T-cell (primary cell): Measurements from ENCODE around the gene L3MBTL4. TPM values are rescaled to one million over a fixed set of nuclear protein-coding genes. Genes with fewer than 3 reads are reported as not detected.
"Not testable (repeated sequence)": the region's sequence is repeated elsewhere in the genome, so short reads cannot be mapped to it uniquely, and the experiment has no call there.

Experiments used
- ATAC-seq, 4 experiments: fragments of 200-7000 bp in 3 of 4; fragments of 150-1000 bp in 1 of 4; cut with Tn5 transposase; replicated peaks in 1 of 4; 1 replicate in 3 of 4; 2 replicates in 1 of 4; pipeline ENCODE4 v1.10.0; 2021; ENCODE audit warnings: moderate library complexity in 3 of 4, mild to moderate bottlenecking in 2 of 4, moderate number of reproducible peaks in 1 of 4
- CTCF ChIA-PET, 2 donors: fragments of 300-600 bp; sonication (Branson Sonifier 250); formaldehyde crosslinking; loops; one replicate each; lab custom pipeline; 2022; ENCODE audit warnings: antibody characterized with exemption in 2 of 2; lab: Charles Lee
- POLR2A ChIA-PET, 2 donors: fragments of 300-600 bp; sonication (Branson Sonifier 250); formaldehyde crosslinking; loops; one replicate each; lab custom pipeline; 2022; ENCODE audit warnings: antibody characterized with exemption in 2 of 2; lab: Charles Lee
- DNase-seq, 35 experiments: peaks; one replicate each; pipeline versions ENCODE4 v3.0.0 to v3.0.0-alpha.2; 2013 to 2023
- H3K27ac ChIP-seq: one replicate; pipeline ENCODE4 v1.5.1; 2013; ENCODE audit warnings: low read length
- H3K27me3 ChIP-seq, 2 experiments: replicated peaks in 1 of 2; 1 replicate in 1 of 2; 2 replicates in 1 of 2; pipeline versions ENCODE4 v1.6.1 to v1.7.0; 2013; ENCODE audit warnings: low read length in 1 of 2, mixed read lengths in 1 of 2; ENCODE audit not compliant: control insufficient read depth in 2 of 2, insufficient read depth in 2 of 2; ENCODE audit errors: extremely low read depth in 1 of 2
- H3K36me3 ChIP-seq, 2 donors: 1 replicate in 1 of 2; 2 replicates in 1 of 2; pipeline versions ENCODE4 v1.6.1 to v1.7.0; 2013; ENCODE audit warnings: low read length in 1 of 2; ENCODE audit not compliant: control insufficient read depth in 2 of 2, insufficient read depth in 1 of 2; ENCODE audit errors: extremely low read depth in 1 of 2
- H3K4me1 ChIP-seq, 2 experiments: 1 replicate in 1 of 2; 2 replicates in 1 of 2; pipeline versions ENCODE4 v1.6.1 to v1.7.0; 2013; ENCODE audit warnings: low read length in 2 of 2, mixed read lengths in 1 of 2; ENCODE audit not compliant: insufficient read depth in 2 of 2, control insufficient read depth in 1 of 2; ENCODE audit errors: extremely low read depth in 1 of 2
- H3K4me3 ChIP-seq, 2 donors: 1 replicate in 1 of 2; 2 replicates in 1 of 2; pipeline versions ENCODE4 v1.5.1 to v1.7.0; 2013; ENCODE audit warnings: mild to moderate bottlenecking in 2 of 2, low read length in 1 of 2, moderate library complexity in 1 of 2; ENCODE audit not compliant: control insufficient read depth in 1 of 2; ENCODE audit errors: extremely low read depth in 1 of 2
- H3K9me3 ChIP-seq: 2 replicates; pipeline ENCODE4 v1.7.0; 2013
- H3K27ac Mint-ChIP-seq, 2 donors: one replicate each; pipeline ENCODE4 v1.8.0; 2020 to 2021; ENCODE audit warnings: mild to moderate bottlenecking in 2 of 2, mixed read lengths in 2 of 2
- H3K27me3 Mint-ChIP-seq, 2 donors: one replicate each; pipeline ENCODE4 v1.8.0; 2021 to 2022; ENCODE audit warnings: mixed read lengths in 2 of 2
- H3K36me3 Mint-ChIP-seq: one replicate; pipeline ENCODE4 v1.8.0; 2021; ENCODE audit warnings: mixed read lengths
- H3K4me1 Mint-ChIP-seq, 3 donors: one replicate each; pipeline ENCODE4 v1.8.0; 2020 to 2022; ENCODE audit warnings: mixed read lengths in 3 of 3, mild to moderate bottlenecking in 1 of 3
- H3K4me3 Mint-ChIP-seq, 3 donors: one replicate each; pipeline ENCODE4 v1.8.0; 2020 to 2022; ENCODE audit warnings: mild to moderate bottlenecking in 3 of 3, mixed read lengths in 3 of 3, moderate library complexity in 3 of 3
- H3K9me3 Mint-ChIP-seq, 3 donors: one replicate each; pipeline ENCODE4 v1.8.0; 2020 to 2022; ENCODE audit warnings: mixed read lengths in 3 of 3
- WGBS: methylation state at CpG from one replicate; pipeline ENCODE4 v1.1.5; 2013; ENCODE audit warnings: missing lambda C conversion rate; ENCODE audit not compliant: insufficient coverage; 5-methylcytosine and 5-hydroxymethylcytosine counted together
- total RNA-seq, 35 experiments: library from RNA in 6 of 35; stranded (reverse) in 6 of 35; fragments of 120-200 nt in 1 of 35; gene quantifications; one replicate each; pipeline versions ENCODE4 v1.2.1 to v1.2.4 and lab custom pipeline; 2013 to 2026

L3MBTL4 gene
- total RNA-seq, 5 donors from 2014 or later (not counting 1 experiment from before 2014, with no cell fraction given): 0.58 to 1.6 (median 0.83) TPM

DNA sequence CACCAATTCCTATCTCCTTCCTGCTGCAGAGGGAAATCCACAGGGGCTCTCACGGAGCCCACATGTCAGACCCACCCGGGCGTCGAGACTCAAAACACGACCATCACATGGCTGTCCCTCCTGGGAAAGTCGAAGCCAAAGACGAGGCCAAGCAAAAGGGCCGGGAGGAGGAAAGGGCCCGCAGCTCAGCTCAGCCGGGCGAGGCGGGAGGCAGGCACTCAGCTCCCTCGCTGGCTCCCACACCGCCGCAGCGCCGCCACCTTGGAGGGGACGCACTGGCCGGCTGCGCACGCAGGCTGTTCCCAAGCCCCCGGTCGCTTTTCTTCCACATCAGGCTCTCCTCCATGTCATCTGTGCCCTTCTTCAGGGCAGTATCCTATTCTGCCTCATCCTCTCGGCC, 130.4 kb downstream of the L3MBTL4 start:
- Mint-ChIP-seq H3K27ac (no peak overlapping the region), H3K4me3 (no peak overlapping the region), H3K36me3 (no peaks in the 10 kb centered on the region), H3K27me3 (peaks cover 0 to 4% of the 10 kb centered on the region in 2 donors), H3K9me3 (peaks cover 0 to 7% (median 0%) of the 10 kb centered on the region in 3 donors), H3K4me1 (no peaks in the 10 kb centered on the region)
- Histone ChIP-seq H3K36me3 (no peaks in the 10 kb centered on the region), H3K4me3 (no peak overlapping the region), H3K9me3 (no peaks in the 10 kb centered on the region), H3K27ac (no peak overlapping the region), H3K27me3 (no peaks in the 10 kb centered on the region), H3K4me1 (no peaks in the 10 kb centered on the region)
- DNase-seq (no peak), ATAC-seq (no peak)
- ChIA-PET CTCF (no interaction called here), POLR2A (no interaction called here)
- 92% methylated on average over 15 of the region's 24 CpGs for WGBS

- H3K4me3 Mint-ChIP-seq: no peak overlapping the region
- Histone ChIP-seq H3K4me1 (no peaks in the 10 kb centered on the region), H3K9me3 (no peaks in the 10 kb centered on the region), H3K4me3 (no peak overlapping the region), H3K27ac (no peak overlapping the region), H3K27me3 (no peaks in the 10 kb centered on the region), H3K36me3 (no peaks in the 10 kb centered on the region)
- H3K36me3 Mint-ChIP-seq: no peaks in the 10 kb centered on the region
- peaks cover 0 to 3% (median 0%) of the 10 kb centered on the region in 3 donors for H3K9me3 Mint-ChIP-seq
- CTCF ChIA-PET: interaction anchor here in 1 of 2 donors (0.6 kb wide), 1 partner anchor 1218 kb away, joined by 5 read pairs; no protein-coding TSS in a partner anchor
- 83% methylated on average over 2 of the region's 4 CpGs for WGBS
- DNase-seq (no peak), ATAC-seq (no peak)
- no peaks in the 10 kb centered on the region for H3K4me1 Mint-ChIP-seq
- peaks cover 0 to 4% of the 10 kb centered on the region in 2 donors for H3K27me3 Mint-ChIP-seq
- POLR2A ChIA-PET: no interaction called here
- no peak overlapping the region for H3K27ac Mint-ChIP-seq
Measured at GRCh38 chr18:6281874-6282273, 132.8 kb downstream of the L3MBTL4 start.

- no peak for ATAC-seq
- POLR2A ChIA-PET: no interaction called here
- Mint-ChIP-seq H3K27me3 (peaks cover 0 to 4% of the 10 kb centered on the region in 2 donors), H3K4me3 (no peak overlapping the region), H3K9me3 (peaks cover 0 to 3% (median under 1%) of the 10 kb centered on the region in 3 donors), H3K36me3 (no peaks in the 10 kb centered on the region), H3K4me1 (no peaks in the 10 kb centered on the region), H3K27ac (no peak overlapping the region)
- H3K9me3 ChIP-seq: no peaks in the 10 kb centered on the region
- H3K4me1 ChIP-seq: no peaks in the 10 kb centered on the region
- no peak overlapping the region for H3K4me3 ChIP-seq
- no peaks in the 10 kb centered on the region for H3K27me3 ChIP-seq
- CTCF ChIA-PET: no interaction called here
- H3K36me3 ChIP-seq: no peaks in the 10 kb centered on the region
- no peak for DNase-seq
- no CpG with 5 or more reads among the region's 2 CpGs for WGBS
- H3K27ac ChIP-seq: no peak overlapping the region
Measured at GRCh38 chr18:6280211-6280743, 134.4 kb downstream of the L3MBTL4 start.

DNA sequence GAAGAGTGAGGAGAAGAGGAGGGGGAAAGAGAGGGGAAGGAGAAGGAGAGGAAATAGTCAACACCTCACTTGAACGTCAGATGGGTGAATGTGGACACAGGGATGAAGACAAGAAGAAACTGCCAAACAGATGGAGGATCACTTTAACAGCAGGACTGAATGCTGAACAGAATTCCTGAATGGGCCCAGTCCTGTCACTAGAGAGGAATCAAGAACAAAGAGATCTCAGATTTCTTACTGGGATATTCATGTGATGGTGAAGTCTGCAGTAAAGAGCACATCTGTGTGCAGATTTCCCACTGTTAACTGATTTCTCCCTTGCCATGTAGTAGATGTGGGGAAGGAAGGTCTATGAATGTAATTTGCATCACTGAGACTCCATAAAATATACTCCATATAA, 135.4 kb downstream of the L3MBTL4 start:
- Histone ChIP-seq H3K36me3 (no peaks in the 10 kb centered on the region), H3K4me1 (no peaks in the 10 kb centered on the region), H3K27ac (no peak overlapping the region), H3K27me3 (no peaks in the 10 kb centered on the region), H3K4me3 (no peak overlapping the region), H3K9me3 (no peaks in the 10 kb centered on the region)
- H3K9me3 Mint-ChIP-seq: peaks cover 0 to 10% (median 0%) of the 10 kb centered on the region in 3 donors
- H3K36me3 Mint-ChIP-seq: no peaks in the 10 kb centered on the region
- no peak for ATAC-seq
- no peaks in the 10 kb centered on the region for H3K4me1 Mint-ChIP-seq
- WGBS: 100% methylated on average over 1 of the region's 1 CpG
- POLR2A ChIA-PET: no interaction called here
- no peak for DNase-seq
- peaks cover 0 to 4% of the 10 kb centered on the region in 2 donors for H3K27me3 Mint-ChIP-seq
- H3K27ac Mint-ChIP-seq: no peak overlapping the region
- CTCF ChIA-PET: no interaction called here
- H3K4me3 Mint-ChIP-seq: no peak overlapping the region

DNA sequence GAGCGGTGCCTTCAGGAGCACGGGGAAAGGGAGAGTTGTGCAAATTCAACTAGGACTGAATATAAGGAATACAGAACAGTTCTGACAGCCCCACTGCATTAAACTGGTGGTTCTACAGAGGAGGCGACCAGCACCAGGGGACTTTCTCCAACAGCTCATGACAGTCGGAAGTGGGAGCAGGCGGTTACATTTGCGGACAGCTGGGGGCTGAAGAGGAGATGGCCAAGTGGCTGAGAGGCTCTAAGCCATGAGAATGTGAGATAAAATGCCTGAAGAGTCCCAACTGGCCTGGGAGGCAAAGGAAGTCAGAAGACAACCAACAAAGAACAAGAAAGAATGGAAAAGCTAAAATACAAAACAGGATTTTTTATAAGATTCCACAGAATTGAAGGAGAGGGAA, 141.3 kb downstream of the L3MBTL4 start:
- H3K9me3 Mint-ChIP-seq: peaks cover 3 to 10% (median 3%) of the 10 kb centered on the region in 3 donors
- POLR2A ChIA-PET: no interaction called here
- H3K27me3 Mint-ChIP-seq: peaks cover 0 to 8% of the 10 kb centered on the region in 2 donors
- no peak overlapping the region for H3K27ac Mint-ChIP-seq
- H3K4me3 Mint-ChIP-seq: no peak overlapping the region
- H3K4me1 Mint-ChIP-seq: peaks cover 0 to 2% (median 0%) of the 10 kb centered on the region in 3 donors
- no peak for ATAC-seq
- WGBS: 93% methylated on average over 3 of the region's 6 CpGs
- Histone ChIP-seq H3K4me3 (no peak overlapping the region), H3K27me3 (peaks cover 0 to 3% of the 10 kb centered on the region in 2 experiments), H3K27ac (no peak overlapping the region), H3K36me3 (no peaks in the 10 kb centered on the region), H3K4me1 (no peaks in the 10 kb centered on the region), H3K9me3 (no peaks in the 10 kb centered on the region)
- no peaks in the 10 kb centered on the region for H3K36me3 Mint-ChIP-seq
- CTCF ChIA-PET: no interaction called here
- no peak for DNase-seq

- H3K4me3 ChIP-seq, H3K36me3 ChIP-seq, ATAC-seq, POLR2A ChIA-PET, H3K27me3 ChIP-seq, H3K4me1 ChIP-seq, H3K27me3 Mint-ChIP-seq, H3K4me1 Mint-ChIP-seq, H3K36me3 Mint-ChIP-seq, H3K9me3 ChIP-seq, H3K4me3 Mint-ChIP-seq, DNase-seq, H3K27ac Mint-ChIP-seq, H3K27ac ChIP-seq, CTCF ChIA-PET: not testable (repeated sequence)
- H3K9me3 Mint-ChIP-seq: peaks cover 3 to 10% (median 3%) of the 10 kb centered on the region in 3 donors
- no CpG with 5 or more reads among the region's 10 CpGs for WGBS
Measured at GRCh38 chr18:6272144-6272543, 142.6 kb downstream of the L3MBTL4 start.
